COR-L47 (cell line): ENCODE measurements around the gene PIEZO2.

ENCODE experiments used
- DNase-seq: peaks from one replicate; lab custom pipeline; 2025; lab: John Stamatoyannopoulos, UW

The PIEZO2 gene

DNA sequence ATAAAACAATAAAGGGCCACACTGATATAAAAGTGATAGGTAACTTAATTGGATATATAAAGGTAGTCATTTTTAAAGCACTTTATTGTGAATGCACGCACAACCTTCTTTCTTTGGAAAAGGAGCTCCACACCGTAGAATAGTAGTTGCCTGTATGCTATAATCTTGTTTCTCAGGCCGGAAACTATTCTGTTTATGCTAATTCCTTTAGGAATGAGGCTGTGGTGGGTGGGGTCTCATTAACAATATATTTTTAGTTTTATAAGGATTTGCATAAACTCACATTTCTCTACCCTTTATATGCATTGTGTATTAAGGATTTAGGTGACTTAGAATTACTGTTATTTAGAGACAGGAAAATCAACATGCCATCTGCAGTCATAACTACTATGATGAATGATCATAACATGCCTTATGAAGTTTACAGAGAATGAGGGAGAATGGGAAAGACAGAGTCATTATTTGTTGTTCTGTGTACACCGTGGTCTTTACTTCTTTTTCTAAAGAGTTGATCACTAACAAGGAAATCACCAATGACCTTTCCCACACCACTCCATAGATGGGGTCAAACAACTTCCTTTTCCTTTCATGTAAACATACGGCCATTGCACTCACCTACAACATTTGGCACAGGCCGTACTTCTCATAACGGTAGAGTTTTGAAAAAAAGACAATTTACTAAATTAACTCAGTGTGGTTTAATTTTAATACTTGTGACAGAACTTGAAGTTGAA, 84.5 kb downstream of the PIEZO2 start:
- no peak for DNase-seq

GRCh38 chr18:11064106-11064505, 85.3 kb downstream of the PIEZO2 start:
- no peak for DNase-seq

DNA sequence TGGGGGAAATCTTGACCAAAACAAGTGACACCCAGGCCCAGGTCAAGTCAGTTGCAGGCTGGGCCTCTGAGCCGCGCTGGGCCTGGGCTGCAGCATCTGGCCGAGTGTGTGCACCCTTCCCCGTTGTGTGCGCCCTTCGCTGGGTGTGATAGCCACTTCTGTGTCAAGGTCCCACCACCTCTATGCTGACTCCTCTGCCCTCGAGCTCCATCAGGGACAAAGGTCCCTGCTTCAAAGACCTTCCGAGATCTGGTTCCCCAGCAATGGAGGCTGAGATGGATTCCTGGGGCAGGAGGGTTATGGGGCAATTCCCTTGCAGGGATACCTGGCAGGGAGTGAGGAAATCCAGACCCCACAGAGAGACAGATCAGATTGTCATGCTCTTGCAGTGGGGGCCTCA, 93.6 kb downstream of the PIEZO2 start:
- DNase-seq, result no peak

- no peak for DNase-seq
Observed at GRCh38 chr18:11054497-11054896, 94.9 kb downstream of the PIEZO2 start.

DNA sequence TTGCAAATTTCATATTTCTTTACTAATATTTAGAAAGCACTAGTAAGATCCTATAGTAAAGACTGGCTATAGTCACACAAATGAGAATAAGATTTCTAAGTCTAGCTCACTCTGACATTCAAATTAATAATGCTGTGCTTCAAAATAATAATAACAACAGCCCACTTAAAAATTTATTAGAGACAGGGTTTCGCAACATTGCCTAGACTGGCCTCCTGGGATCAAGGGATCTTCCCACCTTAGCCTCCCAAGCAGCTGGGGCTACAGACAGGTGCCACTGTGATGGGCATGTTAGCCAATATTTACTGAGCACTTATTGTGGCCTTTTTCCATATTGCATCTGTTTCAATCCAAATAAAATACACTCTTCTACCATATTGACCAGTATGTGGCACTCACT, 96.1 kb downstream of the PIEZO2 start:
- no peak for DNase-seq

DNA sequence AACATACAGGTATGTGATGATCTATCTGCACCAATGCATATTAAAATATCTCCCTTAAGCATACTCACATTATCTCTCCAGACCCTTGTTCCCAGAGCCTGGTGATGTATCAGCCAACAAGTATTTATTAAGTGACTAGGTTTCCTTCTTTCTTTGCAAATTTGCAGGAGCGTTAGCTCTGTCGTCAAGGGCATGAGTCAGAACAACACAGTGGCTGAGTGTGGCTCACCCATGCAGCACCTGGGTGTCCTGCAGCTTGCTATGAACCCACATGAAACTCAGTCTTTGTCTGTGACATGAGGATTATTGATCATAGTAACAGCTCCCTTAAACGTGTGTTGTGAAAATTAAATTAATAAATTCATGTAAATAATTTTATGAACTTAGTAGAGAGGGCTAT, 96.6 kb downstream of the PIEZO2 start:
- no peak for DNase-seq

DNA sequence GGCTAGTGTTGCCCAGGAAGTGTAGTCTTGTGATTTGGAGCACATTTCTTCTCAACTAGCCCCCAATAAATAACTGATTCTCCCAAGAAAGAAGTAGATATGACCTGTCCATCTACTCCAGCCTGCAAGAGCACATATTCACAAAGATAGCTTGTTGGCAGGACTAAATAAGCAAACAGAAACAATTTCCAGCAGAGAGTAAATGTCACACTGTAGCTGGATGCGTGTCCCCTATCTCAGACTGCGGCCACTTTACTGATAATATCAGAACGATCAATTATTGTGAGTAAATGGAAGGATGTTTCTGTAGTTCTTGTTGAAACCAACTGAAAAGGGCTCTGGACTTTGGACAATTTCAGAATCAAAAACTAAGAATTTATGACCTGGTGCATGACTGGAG, 97.9 kb downstream of the PIEZO2 start:
- no peak for DNase-seq

DNA sequence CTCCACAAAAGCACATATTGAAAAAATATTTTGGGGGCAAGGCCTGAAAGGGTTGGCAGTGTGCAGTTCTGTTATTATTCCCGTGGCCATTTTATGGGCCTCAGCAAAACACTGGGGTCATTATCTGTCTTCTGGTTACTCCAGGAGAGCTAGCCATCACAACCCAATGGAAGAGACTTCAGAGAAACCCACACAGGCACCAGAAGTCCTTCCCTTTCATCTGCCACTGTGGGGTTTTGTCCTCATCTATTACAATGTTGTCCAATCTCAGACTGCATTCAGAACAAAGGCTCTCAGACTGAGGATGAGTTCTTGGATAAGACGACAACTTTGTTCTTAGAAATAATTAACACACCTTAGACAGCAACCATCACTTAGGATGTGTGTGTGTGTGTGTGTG, 98.4 kb downstream of the PIEZO2 start:
- DNase-seq, result no peak

GRCh38 chr18:11047817-11048216, 101.6 kb downstream of the PIEZO2 start:
- no peak for DNase-seq

DNA sequence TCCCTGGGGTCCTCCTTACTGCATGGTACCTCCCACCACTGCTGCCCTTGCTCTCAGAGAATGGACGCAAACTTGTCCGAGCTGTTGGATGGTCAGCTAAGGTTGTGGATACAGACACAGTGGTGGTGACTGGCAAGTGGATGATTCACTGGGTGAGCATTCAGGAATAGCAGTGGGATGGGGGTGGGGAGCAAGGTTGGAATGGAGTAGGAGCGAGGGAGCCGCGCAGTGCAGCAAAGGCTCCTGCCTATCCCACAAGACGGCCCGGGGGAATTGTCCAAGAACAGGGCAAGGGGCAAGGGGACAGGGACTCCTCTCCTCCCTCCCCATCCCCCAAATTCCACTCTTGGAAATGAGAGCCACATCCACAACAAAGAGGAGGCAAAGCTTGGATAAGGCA, 102.2 kb downstream of the PIEZO2 start:
- no peak for DNase-seq

GRCh38 chr18:11046140-11046539, 103.2 kb downstream of the PIEZO2 start:
- no peak for DNase-seq

GRCh38 chr18:11043694-11044093, 105.7 kb downstream of the PIEZO2 start:
- DNase-seq, result no peak

GRCh38 chr18:11042247-11042646, 107.1 kb downstream of the PIEZO2 start:
- no peak for DNase-seq

DNA sequence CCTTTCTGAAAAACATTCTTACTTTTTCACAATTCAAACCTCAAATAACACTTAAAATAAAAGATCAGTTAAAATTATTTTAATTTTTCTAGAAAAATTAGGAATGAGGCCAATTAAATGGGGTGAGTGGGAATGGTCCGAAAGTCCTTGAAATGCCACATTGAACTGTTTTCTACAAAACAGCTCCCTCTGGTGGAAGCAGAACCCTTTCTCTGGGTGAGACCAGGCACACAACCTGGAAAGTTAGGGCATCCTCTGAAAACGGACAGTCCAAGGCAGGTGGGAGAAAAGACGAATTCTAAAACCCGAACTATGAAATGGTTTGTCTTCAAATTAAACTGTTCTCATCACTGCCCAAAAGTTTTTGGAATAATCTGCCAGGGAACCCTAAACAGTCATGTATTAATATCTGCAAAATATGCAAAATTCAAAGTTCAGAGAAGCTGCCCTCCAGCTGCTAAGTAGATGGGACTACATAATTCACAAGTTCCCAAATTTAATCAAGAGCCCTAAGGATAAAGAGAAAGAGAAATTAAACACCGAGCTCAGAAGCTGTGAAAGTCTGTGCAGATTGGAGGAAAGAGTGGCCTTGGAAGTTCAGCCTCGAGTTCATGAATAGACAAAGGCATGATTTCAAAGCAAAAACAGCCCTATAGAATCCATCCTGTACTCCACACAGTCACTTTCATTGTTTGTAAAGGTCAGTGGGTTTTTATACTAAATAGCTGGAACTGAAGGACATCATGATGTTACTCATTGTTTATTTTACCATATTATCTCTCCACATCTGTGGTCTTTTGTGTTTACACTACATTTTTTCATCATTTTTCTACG, 108.3 kb downstream of the PIEZO2 start:
- peak; percentile 36 for DNase-seq

DNA sequence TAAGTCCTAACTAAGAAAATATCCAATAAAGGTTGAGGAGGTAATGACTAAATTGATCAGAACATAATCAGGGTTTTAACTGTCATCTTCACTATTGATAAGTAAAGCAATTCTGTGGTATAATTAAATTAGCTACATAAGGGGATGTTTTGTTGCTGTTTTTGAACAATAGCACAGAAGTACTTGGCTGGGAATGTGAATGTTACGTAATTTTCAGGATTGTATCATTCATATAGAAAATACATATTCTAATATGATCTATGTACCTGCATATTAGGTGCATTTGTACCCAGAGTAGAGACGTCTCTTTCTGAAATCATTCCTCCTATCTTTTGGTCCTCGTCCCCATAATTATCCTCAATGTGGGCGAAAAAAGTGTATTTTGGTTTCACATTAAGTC, 109.0 kb downstream of the PIEZO2 start:
- DNase-seq, result no peak

GRCh38 chr18:11037533-11038240, 111.7 kb downstream of the PIEZO2 start:
- DNase-seq, result no peak

- no peak for DNase-seq
Observed at GRCh38 chr18:11035814-11036495, 113.4 kb downstream of the PIEZO2 start.

- DNase-seq, result no peak
Observed at GRCh38 chr18:11035376-11035775, 114.0 kb downstream of the PIEZO2 start.

DNA sequence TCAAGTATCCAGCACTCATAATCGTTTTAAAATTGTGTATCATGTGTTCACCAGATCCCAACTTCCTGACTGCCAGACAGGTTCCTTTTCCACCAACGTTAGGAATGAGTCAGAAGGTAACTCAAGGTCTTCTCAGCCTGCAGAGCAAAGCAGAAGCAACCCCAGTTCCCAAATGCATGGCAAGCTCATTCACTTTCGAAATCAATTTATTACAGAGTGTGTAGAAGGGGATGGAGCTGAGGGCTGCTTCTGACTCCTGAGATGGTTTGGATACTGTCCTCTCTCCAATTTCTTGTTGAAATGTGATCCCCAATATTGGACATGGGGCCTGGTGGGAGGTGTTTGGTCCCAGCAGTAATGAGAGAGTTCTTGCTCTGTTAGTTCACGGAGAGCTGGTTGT, 114.5 kb downstream of the PIEZO2 start:
- DNase-seq, result no peak

DNA sequence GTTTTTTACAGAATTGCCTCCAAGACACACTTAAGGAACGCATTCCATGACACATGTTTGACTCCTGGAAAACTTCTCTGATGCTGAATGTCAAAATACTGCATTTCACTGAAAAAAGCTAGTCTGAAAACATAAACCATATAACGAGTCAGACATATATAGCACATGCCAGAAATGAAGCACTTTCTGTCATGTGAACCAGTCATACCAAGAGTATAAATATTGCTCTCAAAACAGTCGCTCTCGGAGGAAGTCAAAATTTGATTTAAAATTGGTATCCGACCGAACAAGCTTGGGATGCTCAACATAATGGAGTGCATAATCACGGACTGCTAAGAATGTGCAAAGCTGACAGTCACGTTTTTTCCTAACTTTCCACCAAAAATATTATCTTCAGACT, 115.9 kb downstream of the PIEZO2 start:
- DNase-seq, result no peak

DNA sequence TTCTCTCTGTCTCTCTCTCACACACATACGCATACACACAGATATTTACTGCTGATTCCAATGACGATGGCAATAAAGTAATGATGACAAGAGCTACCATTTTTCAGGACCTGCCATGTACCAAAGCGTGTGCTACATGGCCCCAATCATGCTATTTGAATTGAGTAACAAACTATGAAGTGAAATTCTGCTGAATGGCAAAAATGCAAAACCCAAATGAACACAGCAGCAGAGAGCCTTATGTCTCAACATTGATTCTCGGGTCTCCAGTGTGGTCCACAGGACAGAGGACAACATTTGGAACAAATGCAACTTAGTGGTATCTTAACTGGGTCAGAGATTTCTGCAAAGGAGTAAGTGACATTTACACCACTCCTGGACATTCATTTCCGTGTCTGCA, 117.4 kb downstream of the PIEZO2 start:
- DNase-seq, result no peak

GRCh38 chr18:11029021-11029420, 120.3 kb downstream of the PIEZO2 start:
- no peak for DNase-seq
